ENCODE measurements around the gene TENT4A. TPM values are rescaled to one million over a fixed set of nuclear protein-coding genes. Genes with fewer than 3 reads are reported as not detected.

The TENT4A gene
- total and polyA plus RNA-seq, 2 of the 13 experiments (the other 11 are each of a cell fraction or from before 2014, with no cell fraction given), result 6.3 to 13.3 TPM

- Histone ChIP-seq H3K4me1 (ENCODE audit: insufficient read depth, low read length) (no peaks in the 10 kb centered on the region), H4K20me1 (ENCODE audit: insufficient read depth, low read length) (peaks cover 6% of the 10 kb centered on the region), H3K79me2 (ENCODE audit: insufficient read depth, low read length) (peaks cover 12% of the 10 kb centered on the region), H3K27me3 (ENCODE audit: control insufficient read depth in 1 of 2, insufficient read depth in 2 of 2, low read length in 2 of 2) (no peaks in the 10 kb centered on the region), H3K36me3 (replicated peaks in 1 of 2; ENCODE audit: control insufficient read depth in 1 of 2, insufficient read depth in 2 of 2, low read length in 2 of 2) (peaks cover 31 to 79% of the 10 kb centered on the region in 2 experiments), H3K9me3 (ENCODE audit: low read length) (no peaks in the 10 kb centered on the region), H3K9ac (ENCODE audit: insufficient read depth, low read depth, low read length) (no peak overlapping the region), H2AFZ (ENCODE audit: low read length) (no peak overlapping the region), H3K27ac (ENCODE audit: extremely low read length, insufficient read depth, low read length) (no peak overlapping the region), H3K4me2 (ENCODE audit: low read depth, low read length) (no peak overlapping the region), H3K4me3 (replicated peaks in 1 of 3; ENCODE audit: insufficient read depth in 1 of 3, low read depth in 2 of 3, low read length in 3 of 3) (no peak overlapping the region)
- ChIA-PET CTCF (ENCODE audit: low intra/inter-chr PET ratio, low total read pairs) (no interaction called here), POLR2A (no interaction called here)
- 95% methylated on average over 9 of the region's 9 CpGs for WGBS (ENCODE audit: low lambda C conversion rate)
- intact Hi-C loops (cut with micrococcal nuclease; ENCODE audit: unreplicated experiment), result loop anchor here (10.0 kb wide), 1 partner anchor 452 kb away; no protein-coding TSS in a partner anchor
- in situ Hi-C loops (cut with HindIII; ENCODE audit: extremely low pct_ligation_motif_present, low pct_unique_long_range_greater_than_20kb), result loop anchor here (25.0 kb wide), 1 partner anchor 360 kb away; the partner anchor contains the start of gene MED10
- DNase-seq (ENCODE audit: low spot score) (no peak), ATAC-seq (no peak), FAIRE-seq (no peak)
- TF ChIP-seq PRDM10 (CRISPR knock-in tag; IDR thresholded peaks at IDR 0.05; ENCODE audit: low read depth) (no peak), NFE2L1 (CRISPR knock-in tag; IDR thresholded peaks at IDR 0.05; ENCODE audit: borderline replicate concordance) (no peak), GTF3A (CRISPR knock-in tag; conservative IDR thresholded peaks at IDR 0.05) (no peak), FOXK2 (IDR thresholded peaks at IDR 0.05) (no peak), MIER3 (CRISPR knock-in tag; IDR thresholded peaks at IDR 0.05; ENCODE audit: borderline replicate concordance) (no peak), SYNCRIP (IDR thresholded peaks at IDR 0.05; ENCODE audit: insufficient read depth, low read depth, low read length) (no peak), HMGXB3 (CRISPR knock-in tag; IDR thresholded peaks at IDR 0.05; ENCODE audit: borderline replicate concordance) (no peak), KMT2A (CRISPR knock-in tag; IDR thresholded peaks at IDR 0.05) (no peak), ZNF432 (CRISPR knock-in tag; IDR thresholded peaks at IDR 0.05; ENCODE audit: borderline replicate concordance) (no peak), ZNF704 (CRISPR knock-in tag; IDR thresholded peaks at IDR 0.05; ENCODE audit: borderline replicate concordance) (no peak), TBL1XR1 (IDR thresholded peaks at IDR 0.05; ENCODE audit: borderline replicate concordance, low read length, partially characterized antibody) (no peak)
- TF ChIP-seq, protein P1, sequence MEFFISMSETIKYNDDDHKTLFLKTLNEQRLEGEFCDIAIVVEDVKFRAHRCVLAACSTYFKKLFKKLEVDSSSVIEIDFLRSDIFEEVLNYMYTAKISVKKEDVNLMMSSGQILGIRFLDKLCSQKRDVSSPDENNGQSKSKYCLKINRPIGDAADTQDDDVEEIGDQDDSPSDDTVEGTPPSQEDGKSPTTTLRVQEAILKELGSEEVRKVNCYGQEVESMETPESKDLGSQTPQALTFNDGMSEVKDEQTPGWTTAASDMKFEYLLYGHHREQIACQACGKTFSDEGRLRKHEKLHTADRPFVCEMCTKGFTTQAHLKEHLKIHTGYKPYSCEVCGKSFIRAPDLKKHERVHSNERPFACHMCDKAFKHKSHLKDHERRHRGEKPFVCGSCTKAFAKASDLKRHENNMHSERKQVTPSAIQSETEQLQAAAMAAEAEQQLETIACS (CRISPR knock-in tag; IDR thresholded peaks at IDR 0.05), result no peak
- BruUV-seq (replicated peaks), result no TSS peak
Observed at GRCh38 chr5:6747103-6747502, 33.9 kb downstream of the TENT4A start.

All from HepG2 (cell line).